Measurements from ENCODE around the gene CRHR1.

CRHR1 gene

DNA sequence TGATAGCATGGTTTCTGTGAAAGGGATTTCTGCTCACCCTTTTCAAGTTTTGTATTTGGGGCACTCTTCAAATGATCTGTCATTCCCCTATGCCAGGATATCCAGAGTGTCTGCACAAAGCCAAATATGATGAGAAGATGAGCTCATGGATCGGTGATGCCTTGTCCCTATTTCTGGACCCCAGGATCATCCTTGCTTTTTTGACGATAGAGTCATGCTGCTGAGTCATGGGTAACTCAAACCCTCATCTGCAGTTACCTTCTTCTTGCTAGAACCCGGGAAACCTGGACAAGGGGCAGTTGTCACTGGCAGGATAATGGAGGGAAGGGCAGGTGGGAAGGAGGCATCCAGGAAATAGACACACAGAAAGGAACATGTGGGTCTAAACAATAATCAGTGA, 92.4 kb downstream of the CRHR1 start:
- DNase-seq (ENCODE audit: low spot score in 2 of 2) (no peak), ATAC-seq (replicated peaks; ENCODE audit: extremely low read depth, poor library complexity, severe bottlenecking) (no peak)
- Mint-ChIP-seq H3K27ac (ENCODE audit: low read depth) (no peak overlapping the region), H3K36me3 (ENCODE audit: insufficient read depth) (no peaks in the 10 kb centered on the region), H3K4me3 (no peak overlapping the region), H3K9me3 (peaks cover 5% of the 10 kb centered on the region), H3K27me3 (peaks cover 18% of the 10 kb centered on the region), H3K4me1 (no peaks in the 10 kb centered on the region)

DNA sequence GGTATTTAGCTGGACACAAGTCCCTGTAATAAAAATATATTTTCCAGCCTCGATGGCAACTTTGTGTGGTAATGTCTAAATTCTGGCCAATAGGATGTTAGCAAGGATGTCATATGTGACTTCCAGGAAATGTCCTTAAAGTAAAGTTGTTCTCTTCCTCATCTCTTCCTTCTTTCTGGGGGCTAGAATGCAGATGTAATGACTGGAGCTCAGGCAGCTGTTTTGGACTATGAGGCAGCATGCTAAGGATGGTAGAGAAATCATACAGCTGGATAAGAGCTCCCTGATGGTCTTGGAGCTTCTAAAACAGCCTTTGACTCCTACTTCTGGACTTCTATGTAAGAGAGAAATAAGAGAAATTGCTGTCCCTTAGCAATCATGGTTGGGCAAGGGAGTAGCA, 93.3 kb downstream of the CRHR1 start:
- Mint-ChIP-seq H3K27ac (ENCODE audit: low read depth) (no peak overlapping the region), H3K9me3 (peaks cover 5% of the 10 kb centered on the region), H3K27me3 (peaks cover 21% of the 10 kb centered on the region), H3K36me3 (ENCODE audit: insufficient read depth) (no peaks in the 10 kb centered on the region), H3K4me1 (no peaks in the 10 kb centered on the region), H3K4me3 (no peak overlapping the region)
- DNase-seq (ENCODE audit: low spot score in 2 of 2) = no peak
- ATAC-seq (replicated peaks; ENCODE audit: extremely low read depth, poor library complexity, severe bottlenecking) = no peak

DNA sequence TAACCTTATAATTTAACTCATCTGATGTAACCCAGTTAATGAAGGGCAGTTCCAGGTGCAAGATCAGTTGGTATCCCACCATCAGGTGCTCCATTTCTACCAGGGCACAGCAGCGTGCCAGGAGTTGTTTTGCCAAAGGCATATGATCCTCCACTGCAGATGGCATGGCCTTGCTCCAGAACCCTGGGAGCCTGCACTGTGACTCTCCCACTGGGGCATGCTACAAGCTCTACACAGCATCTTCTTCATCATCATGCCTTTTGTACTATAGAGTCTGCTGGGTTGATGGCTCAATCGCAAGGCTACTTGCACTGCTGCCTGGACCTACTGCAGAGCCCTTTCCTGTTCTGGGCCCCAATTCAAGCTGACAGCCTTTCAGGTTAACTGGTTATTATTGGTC, 98.9 kb downstream of the CRHR1 start:
- ATAC-seq (replicated peaks; ENCODE audit: extremely low read depth, poor library complexity, severe bottlenecking) = no peak
- Mint-ChIP-seq H3K4me3 (no peak overlapping the region), H3K4me1 (no peaks in the 10 kb centered on the region), H3K36me3 (ENCODE audit: insufficient read depth) (no peaks in the 10 kb centered on the region), H3K9me3 (peaks cover 11% of the 10 kb centered on the region), H3K27ac (ENCODE audit: low read depth) (no peak overlapping the region), H3K27me3 (peaks cover 33% of the 10 kb centered on the region)
- no peak for DNase-seq (ENCODE audit: low spot score in 2 of 2)
